Caco-2 (cell line): Measurements from ENCODE around the gene ICAM5. TPM values are rescaled to one million over a fixed set of nuclear protein-coding genes. Genes with fewer than 3 reads are reported as not detected.

Experiments
- BruUV-seq: library from RNA; stranded (reverse); fragments of 400-500 nt; replicated peaks from 2 replicates; lab custom pipeline; 2021; lab: Mats Ljungman, UMichigan
- CTCF ChIA-PET: fragments of 300-600 bp; sonication (Branson Sonifier 250); formaldehyde crosslinking; loops from one replicate; lab custom pipeline; 2022; ENCODE audit warnings: antibody characterized with exemption; lab: Charles Lee
- POLR2A ChIA-PET: fragments of 300-600 bp; sonication (Branson Sonifier 250); formaldehyde crosslinking; loops from one replicate; lab custom pipeline; 2022; ENCODE audit warnings: antibody characterized with exemption; lab: Charles Lee
- DNase-seq, 2 experiments: peaks; one replicate each; pipeline versions ENCODE4 v3.0.0 to v3.0.0-alpha.2; 2020 to 2022
- H3K27me3 ChIP-seq: replicated peaks from 2 replicates; pipeline ENCODE4 v1.6.0; 2011; ENCODE audit warnings: low read length; ENCODE audit not compliant: control insufficient read depth, insufficient read depth
- H3K36me3 ChIP-seq: 2 replicates; pipeline ENCODE4 v1.5.1; 2011; ENCODE audit warnings: low read length; ENCODE audit not compliant: control insufficient read depth, insufficient read depth
- H3K4me1 ChIP-seq: fragments of 250-450 bp; sonication (Bioruptor Pico); 2 replicates; pipeline ENCODE4 v1.5.1; 2020; ENCODE audit warnings: mild to moderate bottlenecking
- H3K4me3 ChIP-seq: 2 replicates; pipeline ENCODE4 v1.5.1; 2011; ENCODE audit warnings: low read depth, mild to moderate bottlenecking, control low read depth, low read length
- H3K9me3 ChIP-seq: fragments of 250-450 bp; sonication (Bioruptor Pico); 2 replicates; pipeline ENCODE4 v1.5.1; 2020; ENCODE audit warnings: mild to moderate bottlenecking, moderate library complexity
- H3K27ac Mint-ChIP-seq: one replicate; pipeline ENCODE4 v1.8.0; 2022; ENCODE audit warnings: mixed read lengths; ENCODE audit not compliant: unreplicated experiment
- H3K27me3 Mint-ChIP-seq: one replicate; pipeline ENCODE4 v1.8.0; 2022; ENCODE audit warnings: mixed read lengths; ENCODE audit not compliant: insufficient read depth, unreplicated experiment
- H3K36me3 Mint-ChIP-seq: one replicate; pipeline ENCODE4 v1.8.0; 2022; ENCODE audit warnings: mild to moderate bottlenecking, mixed read lengths; ENCODE audit not compliant: insufficient read depth, unreplicated experiment
- H3K4me1 Mint-ChIP-seq: one replicate; pipeline ENCODE4 v1.8.0; 2022; ENCODE audit warnings: low read depth, mixed read lengths; ENCODE audit not compliant: unreplicated experiment
- H3K4me3 Mint-ChIP-seq: one replicate; pipeline ENCODE4 v1.8.0; 2022; ENCODE audit warnings: mild to moderate bottlenecking, moderate library complexity, mixed read lengths; ENCODE audit not compliant: unreplicated experiment
- H3K9me3 Mint-ChIP-seq: one replicate; pipeline ENCODE4 v1.8.0; 2022; ENCODE audit warnings: mixed read lengths; ENCODE audit not compliant: unreplicated experiment
- CTCF ChIP-seq, 2 experiments: fragments of 200-600 bp in 1 of 2; IDR thresholded peaks; 1 replicate in 1 of 2; 2 replicates in 1 of 2; pipeline versions ENCODE4 v1.5.1 to v1.8.0; 2011 to 2022; ENCODE audit warnings: antibody characterized with exemption in 1 of 2, control low read depth in 1 of 2, inconsistent platforms in 1 of 2, low read depth in 1 of 2, low read length in 1 of 2, mild to moderate bottlenecking in 1 of 2, moderate library complexity in 1 of 2; ENCODE audit not compliant: insufficient read depth in 1 of 2, severe bottlenecking in 1 of 2, unreplicated experiment in 1 of 2
- intact Hi-C: fragments of 100-400 bp; cut with micrococcal nuclease; formaldehyde crosslinking; loops from one replicate; pipeline ENCODE4 v1.10.0; 2022; ENCODE audit not compliant: unreplicated experiment
- total RNA-seq: library from RNA; stranded (reverse); gene quantifications from 2 replicates; pipeline ENCODE4 v1.2.3, GENCODE V29; 2022

ICAM5 gene
- total RNA-seq, 1 experiment from 2014 or later, result 3.2 TPM

- intact Hi-C loops, result loop anchor here (5.0 kb wide), 1 partner anchor 60 kb away; the partner anchor contains the start of gene DNMT1
- no peak for DNase-seq
- TSS peak; percentile 72 for BruUV-seq
- POLR2A ChIA-PET, result no interaction called here
- H3K36me3 ChIP-seq, result no peaks in the 10 kb centered on the region; the same call in 1 of the 2 replicates
- Mint-ChIP-seq H3K9me3 (no peaks in the 10 kb centered on the region), H3K27me3 (no peaks in the 10 kb centered on the region), H3K4me1 (peaks cover 5% of the 10 kb centered on the region), H3K36me3 (peaks cover 51% of the 10 kb centered on the region), H3K27ac (peak overlapping the region; percentile 94), H3K4me3 (peak overlapping the region; percentile 93)
- peak overlapping the region; percentile 93 for H3K4me3 ChIP-seq
- CTCF ChIA-PET, result interaction anchor here (1.2 kb wide), 1 partner anchor 136 kb away, joined by 5 read pairs; no protein-coding TSS in a partner anchor
- peaks cover 4% of the 10 kb centered on the region; the same call in 1 of the 2 replicates for H3K4me1 ChIP-seq
- H3K27me3 ChIP-seq, result no peaks in the 10 kb centered on the region
- no peak for TF ChIP-seq CTCF (IDR thresholded peaks at IDR 0.05; ENCODE audit: insufficient read depth in 1 of 2, low read depth in 1 of 2, low read length in 1 of 2, severe bottlenecking in 1 of 2, unreplicated experiment in 1 of 2)
- H3K9me3 ChIP-seq, result no peaks in the 10 kb centered on the region
These were observed 37.0 kb upstream of the ICAM5 start for GRCh38 chr19:10252707-10253106.

GRCh38 chr19:10254244-10254643 is 35.5 kb upstream of the ICAM5 start:
- no peak for DNase-seq
- peaks cover 2% of the 10 kb centered on the region; the same call in 1 of the 2 replicates for H3K36me3 ChIP-seq
- Mint-ChIP-seq H3K9me3 (no peaks in the 10 kb centered on the region), H3K27ac (peak overlapping the region; percentile 22), H3K27me3 (no peaks in the 10 kb centered on the region), H3K4me1 (peaks cover 7% of the 10 kb centered on the region), H3K4me3 (no peak overlapping the region), H3K36me3 (peaks cover 51% of the 10 kb centered on the region)
- TF ChIP-seq CTCF (IDR thresholded peaks at IDR 0.05; ENCODE audit: insufficient read depth in 1 of 2, low read depth in 1 of 2, low read length in 1 of 2, severe bottlenecking in 1 of 2, unreplicated experiment in 1 of 2), result no peak
- H3K27me3 ChIP-seq, result no peaks in the 10 kb centered on the region
- POLR2A ChIA-PET, result no interaction called here
- intact Hi-C loops, result loop anchor here (5.0 kb wide), 1 partner anchor 62 kb away; the partner anchor contains the start of gene DNMT1
- no peaks in the 10 kb centered on the region for H3K9me3 ChIP-seq
- no TSS peak for BruUV-seq
- CTCF ChIA-PET, result no interaction called here
- no peak overlapping the region for H3K4me3 ChIP-seq
- H3K4me1 ChIP-seq, result peaks cover 7% of the 10 kb centered on the region

DNA sequence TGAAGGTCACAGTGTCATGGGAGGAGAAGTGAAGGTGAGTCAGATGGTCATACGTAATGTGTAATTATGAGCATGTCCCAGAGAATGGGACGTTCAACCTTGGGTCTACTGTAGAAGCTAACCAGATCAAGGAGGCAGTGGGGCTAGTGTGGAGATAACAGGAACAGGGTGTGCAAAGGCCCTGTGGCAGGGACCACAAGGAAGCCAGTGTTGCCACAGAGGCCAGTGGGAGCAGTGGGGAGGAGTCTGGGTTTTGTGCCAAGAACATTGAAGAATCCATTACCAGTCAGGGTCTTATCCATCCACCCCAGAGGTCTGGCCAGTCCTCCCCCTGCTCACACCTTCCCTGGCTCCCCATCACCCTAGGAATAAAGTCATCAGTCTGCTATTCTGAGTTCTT is 34.4 kb upstream of the ICAM5 start:
- TF ChIP-seq CTCF (IDR thresholded peaks at IDR 0.05; ENCODE audit: insufficient read depth in 1 of 2, low read depth in 1 of 2, low read length in 1 of 2, severe bottlenecking in 1 of 2, unreplicated experiment in 1 of 2), result no peak
- Mint-ChIP-seq H3K27ac (peak overlapping the region; percentile 43), H3K9me3 (no peaks in the 10 kb centered on the region), H3K36me3 (peaks cover 51% of the 10 kb centered on the region), H3K27me3 (no peaks in the 10 kb centered on the region), H3K4me1 (peaks cover 7% of the 10 kb centered on the region), H3K4me3 (no peak overlapping the region)
- Histone ChIP-seq H3K4me3 (no peak overlapping the region), H3K9me3 (no peaks in the 10 kb centered on the region), H3K36me3 (peaks cover 2% of the 10 kb centered on the region; the same call in 1 of the 2 replicates), H3K27me3 (no peaks in the 10 kb centered on the region), H3K4me1 (peaks cover 16% of the 10 kb centered on the region)
- POLR2A ChIA-PET, result no interaction called here
- no peak for DNase-seq
- intact Hi-C loops, result no loop called here
- no TSS peak for BruUV-seq
- CTCF ChIA-PET, result no interaction called here
